Natural killer cell (primary cell): ENCODE measurements around the gene C2CD3. TPM values are rescaled to one million over a fixed set of nuclear protein-coding genes. Genes with fewer than 3 reads are reported as not detected.

Experiments
- ATAC-seq, 3 donors: fragments of 150-1000 bp in 2 of 3; fragments of 200-7000 bp in 1 of 3; cut with Tn5 transposase; 1 replicate in 1 of 3; 2 replicates in 2 of 3; pipeline ENCODE4 v1.10.0; 2021; ENCODE audit warnings: mild to moderate bottlenecking in 2 of 3, moderate library complexity in 2 of 3
- DNase-seq, 2 donors: peaks; one replicate each; pipeline versions ENCODE4 v3.0.0 to v3.0.0-alpha.2; 2013 to 2021; ENCODE audit warnings: mixed read lengths in 1 of 2
- H3K27ac ChIP-seq: one replicate; pipeline ENCODE4 v1.5.1; 2013; ENCODE audit warnings: mild to moderate bottlenecking, low read length
- H3K27me3 ChIP-seq: one replicate; pipeline ENCODE4 v1.6.1; 2013; ENCODE audit warnings: low read length; ENCODE audit not compliant: control insufficient read depth, insufficient read depth
- H3K36me3 ChIP-seq: one replicate; pipeline ENCODE4 v1.6.1; 2013; ENCODE audit warnings: low read length; ENCODE audit not compliant: control insufficient read depth, insufficient read depth
- H3K4me1 ChIP-seq: one replicate; pipeline ENCODE4 v1.6.1; 2013; ENCODE audit warnings: low read length; ENCODE audit not compliant: control insufficient read depth, insufficient read depth
- H3K4me3 ChIP-seq: one replicate; pipeline ENCODE4 v1.5.1; 2013; ENCODE audit warnings: low read length
- H3K9me3 ChIP-seq: one replicate; pipeline ENCODE4 v1.6.1; 2013; ENCODE audit warnings: low read length; ENCODE audit not compliant: control insufficient read depth, insufficient read depth
- H3K27ac Mint-ChIP-seq, 2 donors: one replicate each; pipeline ENCODE4 v1.8.0; 2022; ENCODE audit warnings: mild to moderate bottlenecking in 2 of 2, mixed read lengths in 2 of 2, moderate library complexity in 1 of 2
- H3K27me3 Mint-ChIP-seq, 2 donors: one replicate each; pipeline ENCODE4 v1.8.0; 2022; ENCODE audit warnings: low read depth in 2 of 2, mixed read lengths in 2 of 2
- H3K36me3 Mint-ChIP-seq: one replicate; pipeline ENCODE4 v1.8.0; 2022; ENCODE audit warnings: mixed read lengths
- H3K4me1 Mint-ChIP-seq, 2 donors: one replicate each; pipeline ENCODE4 v1.8.0; 2022; ENCODE audit warnings: mixed read lengths in 2 of 2
- H3K4me3 Mint-ChIP-seq: one replicate; pipeline ENCODE4 v1.8.0; 2022; ENCODE audit warnings: mild to moderate bottlenecking, moderate library complexity, mixed read lengths
- H3K9me3 Mint-ChIP-seq, 2 donors: one replicate each; pipeline ENCODE4 v1.8.0; 2022; ENCODE audit warnings: mixed read lengths in 2 of 2
- CTCF ChIP-seq: fragments of 200-600 bp; IDR thresholded peaks from one replicate; pipeline ENCODE4 v1.8.0; 2022; ENCODE audit warnings: antibody characterized with exemption
- WGBS: methylation state at CpG from one replicate; pipeline ENCODE4 v1.1.7; 2013; ENCODE audit warnings: missing lambda C conversion rate; ENCODE audit not compliant: insufficient coverage; 5-methylcytosine and 5-hydroxymethylcytosine counted together
- intact Hi-C: fragments of 100-400 bp; cut with micrococcal nuclease; formaldehyde crosslinking; loops from one replicate; pipeline ENCODE4 v1.14.2; 2022
- total RNA-seq, 4 donors: library from RNA; stranded (reverse); fragments of 120-200 nt in 1 of 4; gene quantifications; one replicate each; pipeline versions ENCODE4 v1.2.3 to v1.2.4, GENCODE V29; 2013 to 2022

The C2CD3 gene
- total RNA-seq, 3 donors from 2014 or later (not counting 1 experiment from before 2014, with no cell fraction given) = 55.0 to 67.6 (median 58.1) TPM

- intact Hi-C loops = loop anchor here (2.0 to 5.0 kb wide), 3 partner anchors 188 to 391 kb away; partner anchors contain the start of genes COA4, PAAF1 and UCP2
- TF ChIP-seq CTCF = no peak
- Mint-ChIP-seq H3K27ac (no peak overlapping the region), H3K27me3 (no peaks in the 10 kb centered on the region), H3K36me3 (no peaks in the 10 kb centered on the region), H3K9me3 (no peaks in the 10 kb centered on the region), H3K4me3 (no peak overlapping the region), H3K4me1 (peaks cover 4 to 6% of the 10 kb centered on the region in 2 donors)
- ATAC-seq (no peak), DNase-seq (peak in 1 of 2 donors; percentile 25)
- peaks cover 20% of the 10 kb centered on the region for H3K4me1 ChIP-seq
- peaks cover 22% of the 10 kb centered on the region for H3K36me3 ChIP-seq
- 17% methylated on average over 9 of the region's 9 CpGs for WGBS
- H3K4me3 ChIP-seq = peak overlapping the region; percentile 80
- peak overlapping the region; percentile 77 for H3K27ac ChIP-seq
- H3K27me3 ChIP-seq = no peaks in the 10 kb centered on the region
- H3K9me3 ChIP-seq = no peaks in the 10 kb centered on the region
These were observed 904 bp downstream of the C2CD3 start for GRCh38 chr11:74169738-74170458.

GRCh38 chr11:74168838-74169237, 2.0 kb downstream of the C2CD3 start:
- intact Hi-C loops = no loop called here
- 89% methylated on average over 3 of the region's 3 CpGs for WGBS
- no peak for DNase-seq
- Mint-ChIP-seq H3K4me3 (peak overlapping the region; percentile 2), H3K27ac (peak overlapping the region in 1 of 2 donors; percentile 5), H3K4me1 (peaks cover 4 to 6% of the 10 kb centered on the region in 2 donors), H3K27me3 (no peaks in the 10 kb centered on the region), H3K9me3 (no peaks in the 10 kb centered on the region), H3K36me3 (no peaks in the 10 kb centered on the region)
- Histone ChIP-seq H3K36me3 (peaks cover 29% of the 10 kb centered on the region), H3K27ac (no peak overlapping the region), H3K4me1 (peaks cover 20% of the 10 kb centered on the region), H3K27me3 (no peaks in the 10 kb centered on the region), H3K4me3 (no peak overlapping the region), H3K9me3 (no peaks in the 10 kb centered on the region)
- ATAC-seq = no peak
- TF ChIP-seq CTCF = no peak

GRCh38 chr11:74162681-74163467, 7.9 kb downstream of the C2CD3 start:
- peaks cover 9 to 22% of the 10 kb centered on the region in 2 donors for H3K4me1 Mint-ChIP-seq
- ATAC-seq = no peak
- no peak overlapping the region for H3K4me3 Mint-ChIP-seq
- Histone ChIP-seq H3K27me3 (no peaks in the 10 kb centered on the region), H3K4me3 (no peak overlapping the region), H3K4me1 (no peaks in the 10 kb centered on the region), H3K36me3 (peaks cover 36% of the 10 kb centered on the region), H3K27ac (no peak overlapping the region), H3K9me3 (no peaks in the 10 kb centered on the region)
- no peaks in the 10 kb centered on the region for H3K9me3 Mint-ChIP-seq
- DNase-seq = no peak
- TF ChIP-seq CTCF = no peak
- H3K36me3 Mint-ChIP-seq = peaks cover 8% of the 10 kb centered on the region
- H3K27me3 Mint-ChIP-seq = no peaks in the 10 kb centered on the region
- H3K27ac Mint-ChIP-seq = no peak overlapping the region
- intact Hi-C loops = no loop called here
- 88% methylated on average over 2 of the region's 2 CpGs for WGBS
